ENCODE measurements around the gene RNF150.

DNA sequence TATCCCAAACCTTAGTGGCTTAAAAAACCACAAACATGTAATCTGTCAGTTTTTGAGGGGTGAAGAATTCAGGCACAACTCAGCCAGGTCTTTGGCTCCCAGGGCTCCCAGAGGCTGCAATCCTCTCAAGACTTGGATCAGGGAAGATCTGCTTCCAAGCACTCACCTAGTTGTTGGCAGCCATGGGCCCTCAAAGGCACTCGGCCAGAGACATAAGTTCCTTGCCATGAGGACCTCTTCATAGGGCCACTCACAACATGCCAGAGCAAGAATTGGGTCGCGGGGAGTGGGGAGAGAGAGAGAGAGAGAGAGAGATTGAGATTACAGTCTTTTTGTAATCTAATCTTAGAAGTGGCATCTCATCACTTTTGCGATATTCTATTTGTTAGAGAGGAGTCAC, 300.0 kb downstream of the RNF150 start:
- TF ChIP-seq POLR2AphosphoS5 (IDR thresholded peaks at IDR 0.05; ENCODE audit: low read depth, low read length) = no peak
- no peak for TF ChIP-seq POLR2A (IDR thresholded peaks at IDR 0.05; ENCODE audit: low read depth, low read length)
- no peak for TF ChIP-seq TAF1 (IDR thresholded peaks at IDR 0.05; ENCODE audit: borderline replicate concordance, low read depth, low read length)

Data from GM12892 (cell line).